Measurements from ENCODE around the gene CLIP2. TPM values are rescaled to one million over a fixed set of nuclear protein-coding genes. Genes with fewer than 3 reads are reported as not detected.

Gene CLIP2
- total RNA-seq, 4 donors from 2014 or later = 9.6 to 23.3 (median 16.4) TPM

DNA sequence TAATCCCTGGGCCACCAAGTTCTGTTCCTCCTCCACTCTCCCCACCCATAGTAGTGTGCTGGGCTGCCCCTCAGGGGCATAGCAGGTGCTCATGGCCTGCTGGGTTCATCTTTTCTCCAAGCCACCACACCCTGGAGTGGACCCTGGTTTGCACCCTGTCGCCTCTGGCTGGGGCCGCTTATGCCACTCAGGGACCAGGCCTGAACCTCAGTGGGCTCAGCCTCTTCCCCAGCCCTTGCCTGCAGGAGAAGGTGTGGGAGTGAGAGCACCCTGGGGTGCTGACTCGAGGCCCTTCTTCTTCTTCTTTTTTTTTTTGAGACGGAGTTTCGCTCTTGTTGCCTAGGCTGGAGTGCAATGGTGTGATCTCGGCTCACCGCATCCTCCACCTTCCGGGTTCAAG lies 10.2 kb downstream of the CLIP2 start:
- DNase-seq (ENCODE audit: low spot score) = no peak

DNA sequence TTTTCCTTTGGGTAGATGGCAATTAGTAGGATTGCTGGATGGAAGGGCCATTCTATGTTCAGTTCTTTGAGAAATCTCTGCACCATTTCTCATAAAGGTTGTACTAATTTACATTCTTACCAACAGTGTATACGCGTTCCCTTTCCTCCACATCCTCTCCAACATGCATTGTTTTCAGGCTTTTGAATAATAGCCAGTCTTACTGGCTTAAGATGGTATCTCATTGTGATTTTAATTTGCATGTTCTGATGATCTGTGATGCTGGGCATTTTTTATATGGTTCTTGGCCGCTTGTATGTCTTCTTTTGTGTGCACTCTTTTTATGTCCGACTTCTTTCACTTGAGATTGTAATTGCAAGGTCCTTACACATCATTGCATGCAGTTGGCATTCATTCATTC lies 11.7 kb downstream of the CLIP2 start:
- DNase-seq (ENCODE audit: low spot score) = no peak
- no peak for ATAC-seq (ENCODE audit: low FRiP score)
- TF ChIP-seq, protein P1, sequence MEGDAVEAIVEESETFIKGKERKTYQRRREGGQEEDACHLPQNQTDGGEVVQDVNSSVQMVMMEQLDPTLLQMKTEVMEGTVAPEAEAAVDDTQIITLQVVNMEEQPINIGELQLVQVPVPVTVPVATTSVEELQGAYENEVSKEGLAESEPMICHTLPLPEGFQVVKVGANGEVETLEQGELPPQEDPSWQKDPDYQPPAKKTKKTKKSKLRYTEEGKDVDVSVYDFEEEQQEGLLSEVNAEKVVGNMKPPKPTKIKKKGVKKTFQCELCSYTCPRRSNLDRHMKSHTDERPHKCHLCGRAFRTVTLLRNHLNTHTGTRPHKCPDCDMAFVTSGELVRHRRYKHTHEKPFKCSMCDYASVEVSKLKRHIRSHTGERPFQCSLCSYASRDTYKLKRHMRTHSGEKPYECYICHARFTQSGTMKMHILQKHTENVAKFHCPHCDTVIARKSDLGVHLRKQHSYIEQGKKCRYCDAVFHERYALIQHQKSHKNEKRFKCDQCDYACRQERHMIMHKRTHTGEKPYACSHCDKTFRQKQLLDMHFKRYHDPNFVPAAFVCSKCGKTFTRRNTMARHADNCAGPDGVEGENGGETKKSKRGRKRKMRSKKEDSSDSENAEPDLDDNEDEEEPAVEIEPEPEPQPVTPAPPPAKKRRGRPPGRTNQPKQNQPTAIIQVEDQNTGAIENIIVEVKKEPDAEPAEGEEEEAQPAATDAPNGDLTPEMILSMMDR (IDR thresholded peaks at IDR 0.05) = no peak

More for the DNA sequence above, 10.2 kb downstream of the CLIP2 start:
- ATAC-seq (ENCODE audit: low FRiP score) = no peak
- TF ChIP-seq, protein P1 (IDR thresholded peaks at IDR 0.05) = no peak

DNA sequence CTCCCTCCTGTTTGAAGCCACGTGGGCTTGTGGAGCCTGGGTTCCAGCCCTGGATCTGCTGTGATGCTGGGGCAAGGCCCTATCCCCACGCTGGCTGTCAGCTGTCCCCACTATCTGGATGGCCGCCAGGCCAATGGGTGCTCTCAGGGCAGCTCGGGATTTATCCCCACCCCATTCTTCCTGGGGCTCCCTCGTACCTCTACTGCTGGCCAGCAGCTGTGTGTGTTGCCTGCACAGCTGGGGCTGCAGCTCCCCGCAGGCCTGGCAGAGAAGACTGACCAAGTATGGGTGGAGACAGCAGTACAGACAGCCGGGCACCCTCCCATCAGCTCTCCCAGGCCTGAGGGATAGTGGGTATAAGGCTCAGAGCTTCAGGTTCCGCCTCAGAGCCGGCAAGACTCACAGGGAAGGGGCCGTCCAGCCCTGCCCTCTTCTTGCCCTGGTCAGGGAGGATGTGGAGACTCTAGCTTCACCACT lies 13.6 kb downstream of the CLIP2 start:
- TF ChIP-seq, protein P1 (IDR thresholded peaks at IDR 0.05) = no peak
- no peak for DNase-seq (ENCODE audit: low spot score)
- ATAC-seq (ENCODE audit: low FRiP score) = no peak

DNA sequence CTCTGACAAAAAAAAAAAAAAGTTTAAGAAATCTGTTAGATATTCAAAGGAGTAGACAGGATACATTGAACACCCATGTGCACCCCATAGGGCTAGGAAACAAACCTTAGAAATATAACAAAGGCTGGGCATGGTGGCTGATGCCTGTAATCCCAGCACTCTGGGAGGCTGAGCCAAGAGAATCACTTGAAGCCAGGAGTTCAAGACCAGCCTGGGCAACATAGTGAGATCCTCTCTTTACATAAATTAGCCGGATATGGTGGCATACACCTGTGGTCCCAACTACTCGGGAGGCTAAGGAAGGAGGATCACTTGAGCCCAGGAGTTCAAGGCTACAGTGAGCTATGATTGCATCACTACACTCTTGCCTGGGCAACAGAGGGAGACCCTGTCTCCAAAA lies 15.3 kb downstream of the CLIP2 start:
- DNase-seq (ENCODE audit: low spot score) (no peak), ATAC-seq (ENCODE audit: low FRiP score) (no peak)
- TF ChIP-seq, protein P1 (IDR thresholded peaks at IDR 0.05) = no peak

DNA sequence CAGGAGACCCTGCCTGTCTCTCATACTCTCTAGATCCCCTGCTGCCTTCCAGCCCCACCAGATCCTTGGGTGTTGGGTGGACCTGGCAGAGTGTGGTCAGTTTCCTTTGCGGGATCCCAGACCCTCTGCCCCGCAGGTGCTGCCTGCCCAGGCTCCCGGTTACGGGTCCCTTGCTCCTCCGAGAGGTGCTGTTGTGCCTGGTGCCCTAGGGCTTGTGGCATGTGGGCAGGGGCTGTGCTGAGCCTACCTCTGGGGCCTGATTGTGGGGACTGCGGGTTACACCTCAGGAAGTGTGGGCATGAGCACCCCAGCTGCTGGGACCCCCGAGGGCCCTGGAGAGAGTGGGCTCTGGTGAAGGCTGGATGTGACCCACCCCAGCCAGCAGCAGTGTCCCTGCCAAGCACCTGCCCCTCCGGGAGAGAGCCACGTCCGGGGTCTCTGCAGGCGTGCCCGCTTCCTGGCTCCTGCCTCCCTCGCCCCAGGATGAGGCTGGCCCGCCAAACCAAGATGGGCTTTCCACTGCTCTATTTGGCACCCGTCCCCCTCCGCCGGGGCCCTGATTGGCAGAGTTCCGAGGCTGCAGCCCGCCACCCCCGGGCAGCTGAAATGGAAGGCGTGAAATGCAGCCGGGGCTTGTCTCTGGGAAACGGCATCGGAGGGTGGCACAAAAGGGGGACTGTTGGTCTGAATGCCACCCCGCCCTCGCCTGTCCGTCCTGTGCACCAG lies 17.0 kb downstream of the CLIP2 start:
- no peak for ATAC-seq (ENCODE audit: low FRiP score)
- TF ChIP-seq, protein P1 (IDR thresholded peaks at IDR 0.05) = no peak

DNA sequence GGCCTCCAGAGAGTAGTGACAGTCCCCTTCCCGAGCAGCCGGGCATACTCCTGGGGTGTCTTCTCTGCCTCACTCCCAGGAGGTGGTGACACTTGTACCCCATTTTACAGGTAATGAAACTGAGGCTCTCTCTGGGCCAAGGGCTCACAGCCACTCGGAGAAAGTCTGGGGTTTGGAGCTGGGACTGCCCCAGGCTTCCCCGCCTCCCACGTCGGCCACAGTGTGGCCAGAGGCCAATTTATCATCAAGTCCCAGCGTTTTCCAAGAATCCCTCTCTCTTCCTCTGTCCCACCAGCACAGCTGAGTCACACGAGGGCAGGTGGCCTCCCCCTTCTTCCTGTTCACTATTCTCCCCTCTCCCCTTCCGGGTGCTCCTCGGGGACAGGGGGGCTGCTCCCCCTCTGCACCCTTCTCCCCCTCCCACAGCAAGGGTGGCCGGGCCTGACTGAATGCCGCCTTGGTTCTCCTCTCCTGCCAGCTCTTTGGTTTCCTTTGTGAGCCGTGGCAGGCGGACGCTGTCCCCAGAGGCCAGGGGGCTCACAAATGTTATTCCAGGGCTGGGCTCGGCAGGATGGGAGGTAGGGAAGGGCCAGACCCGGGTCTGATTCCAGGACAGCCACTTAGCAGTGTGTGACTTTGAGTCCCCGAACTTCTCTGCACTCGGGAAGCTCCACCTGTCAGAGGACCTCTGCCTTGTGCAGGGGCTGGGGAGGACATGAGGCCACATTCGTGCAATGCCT lies 17.7 kb downstream of the CLIP2 start:
- ATAC-seq (ENCODE audit: low FRiP score) (peak; percentile 53), DNase-seq (ENCODE audit: low spot score) (no peak)
- TF ChIP-seq, protein P1 (IDR thresholded peaks at IDR 0.05) = no peak

More for the DNA sequence above, 17.0 kb downstream of the CLIP2 start:
- no peak for DNase-seq (ENCODE audit: low spot score)

Data from omental fat pad (tissue), 4 donors.